AML-193 (cell line): ENCODE data around the gene C3orf20.
"Not testable (repeated sequence)": the region's sequence is repeated elsewhere in the genome, so short reads cannot be mapped to it uniquely, and the experiment has no call there.

ENCODE experiments used
- DNase-seq, 2 experiments: peaks; one replicate each; lab custom pipeline; 2025; lab: John Stamatoyannopoulos, UW

C3orf20 gene

DNA sequence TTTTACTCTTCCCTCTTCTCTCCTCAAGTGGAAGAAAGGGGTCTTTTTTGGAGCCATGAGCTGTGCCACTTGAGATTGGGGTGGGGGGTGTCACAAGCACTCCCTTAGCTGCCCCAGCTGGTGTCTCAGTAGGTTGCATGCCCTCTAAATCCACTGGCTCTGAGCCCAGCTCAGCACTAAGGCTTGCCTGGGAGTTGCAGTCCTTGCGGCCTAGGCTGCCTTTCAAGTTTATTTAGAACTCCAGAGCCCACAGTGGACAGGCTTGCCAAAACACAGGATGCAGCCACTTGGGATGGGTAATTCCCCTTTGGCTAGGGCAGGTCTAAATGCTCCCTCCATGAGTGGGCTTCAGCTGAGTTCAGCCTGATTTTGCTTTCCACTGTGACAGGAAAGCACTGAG, 24.7 kb downstream of the C3orf20 start:
- no peak for DNase-seq

DNA sequence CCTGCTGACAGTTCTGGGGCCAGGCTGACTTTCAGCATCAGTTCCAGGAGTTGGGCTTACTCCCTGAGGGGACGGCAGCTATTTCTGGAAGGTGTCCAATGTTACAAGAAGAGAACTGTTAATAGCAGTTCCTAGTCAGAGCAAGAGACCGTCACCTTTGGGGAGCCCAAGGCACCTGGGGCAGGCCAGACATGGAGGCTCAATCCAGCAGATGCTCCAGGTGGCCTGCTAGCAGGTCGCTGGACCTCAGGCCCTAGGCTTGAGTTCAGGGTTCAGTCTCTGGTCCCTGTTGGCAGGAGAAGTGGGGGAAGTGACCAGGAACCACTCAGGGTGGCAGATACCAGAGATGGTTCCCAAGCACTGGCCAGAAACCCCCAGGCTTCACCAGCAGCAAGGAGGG, 25.9 kb downstream of the C3orf20 start:
- DNase-seq = no peak

DNA sequence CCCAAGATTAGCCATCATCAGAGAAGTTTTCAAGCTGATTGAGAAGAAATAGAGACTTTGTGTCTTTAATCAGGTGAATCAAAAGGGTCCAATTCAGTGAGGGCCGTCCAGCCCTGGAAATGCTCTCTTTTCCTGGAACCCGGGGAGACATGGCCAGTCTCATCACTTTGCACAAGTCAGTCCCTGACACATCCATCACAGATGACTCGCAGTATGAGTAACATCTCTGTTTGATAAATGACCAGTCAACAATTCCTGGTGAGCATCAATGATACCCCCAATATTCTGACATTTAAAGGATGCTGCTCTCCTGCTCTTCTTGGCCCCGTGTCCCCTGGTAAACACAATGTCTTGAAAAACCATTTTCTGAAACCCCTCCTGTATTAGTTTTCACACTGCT, 26.7 kb downstream of the C3orf20 start:
- no peak for DNase-seq

DNA sequence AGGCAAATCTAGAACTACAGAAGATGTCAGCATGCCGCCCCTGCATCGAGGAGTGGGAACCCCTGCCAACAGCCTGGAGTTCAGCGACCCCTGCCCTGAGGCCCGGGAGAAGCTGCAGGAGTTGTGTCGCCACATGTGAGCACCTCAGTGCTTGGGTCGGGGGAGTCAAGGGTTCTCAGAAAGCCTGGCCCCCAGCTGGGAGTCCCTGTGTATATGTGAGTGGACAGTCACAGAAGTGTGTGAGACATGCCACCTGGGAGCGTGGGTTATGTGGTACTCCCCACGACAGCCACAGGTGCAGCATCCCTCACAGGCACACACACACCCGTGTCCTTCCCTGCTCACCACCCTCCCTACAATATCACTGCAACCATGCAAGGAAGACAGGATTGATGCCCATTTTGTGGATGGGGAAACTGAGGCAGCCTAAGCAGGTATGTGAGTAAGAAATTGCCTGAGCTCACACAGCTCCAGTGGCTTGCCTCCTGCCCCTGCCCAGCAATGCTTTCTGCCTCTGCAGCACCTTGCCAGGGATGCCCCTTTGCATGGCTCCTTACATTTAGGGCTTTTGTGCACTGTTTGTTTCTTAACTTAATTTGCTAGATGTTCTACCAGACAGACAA, 28.3 kb downstream of the C3orf20 start:
- DNase-seq = no peak

DNA sequence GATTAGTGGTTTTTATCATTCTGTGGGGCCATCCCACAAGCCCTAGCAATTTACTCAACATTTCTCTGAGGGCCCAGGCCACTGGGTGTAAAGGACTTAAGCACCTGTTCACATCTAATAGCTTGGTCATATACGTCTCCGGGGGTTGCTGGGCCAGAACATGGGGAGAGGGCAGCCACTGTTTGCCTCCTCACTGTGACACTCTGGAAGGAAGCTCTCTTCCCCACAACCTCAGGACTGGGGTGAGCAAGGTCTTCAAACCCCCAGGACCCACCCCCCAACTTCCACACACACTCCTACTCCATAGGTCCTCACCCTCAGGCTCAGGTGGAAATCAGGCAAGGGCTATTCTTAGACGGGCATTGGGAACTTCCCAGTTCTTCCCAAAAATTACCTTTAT, 28.9 kb downstream of the C3orf20 start:
- no peak for DNase-seq

DNA sequence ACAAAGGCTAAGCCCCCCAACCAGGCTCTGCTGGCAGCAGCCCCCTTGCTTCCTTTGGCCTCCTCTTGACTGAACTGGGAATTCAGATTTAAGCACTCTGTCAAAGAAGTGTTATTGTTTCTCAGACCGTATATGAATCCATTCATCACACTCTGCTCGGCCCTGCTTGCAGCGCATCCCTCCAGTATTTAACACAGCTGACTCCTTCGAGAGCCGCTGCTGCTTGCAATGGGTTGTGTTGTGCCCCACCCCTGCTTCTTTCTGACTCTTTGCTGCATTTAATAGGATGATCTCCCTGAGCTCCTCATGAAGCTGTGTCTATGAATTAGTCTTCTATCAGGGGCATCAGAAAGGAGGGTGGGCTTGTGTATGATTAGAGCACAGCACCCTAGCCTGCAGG, 31.2 kb downstream of the C3orf20 start:
- no peak for DNase-seq

DNA sequence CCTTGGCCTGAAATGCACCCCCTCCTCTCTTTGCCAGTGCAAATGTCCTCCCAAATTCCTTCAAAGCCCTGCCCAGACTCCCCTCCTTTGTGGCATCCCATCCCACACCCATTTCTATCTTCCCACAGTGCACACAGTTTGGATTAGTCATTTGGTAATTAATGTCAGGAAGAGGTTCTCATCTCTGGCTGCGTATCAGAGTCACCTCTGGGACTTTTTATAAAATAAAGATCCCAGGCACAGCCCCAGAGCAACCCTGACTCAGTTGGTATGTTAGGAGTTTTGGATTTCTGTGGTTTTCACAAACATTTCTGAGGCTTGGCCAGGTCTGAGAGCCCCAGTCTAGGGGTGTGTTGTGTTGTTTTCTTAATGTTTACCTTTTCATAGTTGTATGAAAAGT, 41.6 kb downstream of the C3orf20 start:
- no peak for DNase-seq

DNA sequence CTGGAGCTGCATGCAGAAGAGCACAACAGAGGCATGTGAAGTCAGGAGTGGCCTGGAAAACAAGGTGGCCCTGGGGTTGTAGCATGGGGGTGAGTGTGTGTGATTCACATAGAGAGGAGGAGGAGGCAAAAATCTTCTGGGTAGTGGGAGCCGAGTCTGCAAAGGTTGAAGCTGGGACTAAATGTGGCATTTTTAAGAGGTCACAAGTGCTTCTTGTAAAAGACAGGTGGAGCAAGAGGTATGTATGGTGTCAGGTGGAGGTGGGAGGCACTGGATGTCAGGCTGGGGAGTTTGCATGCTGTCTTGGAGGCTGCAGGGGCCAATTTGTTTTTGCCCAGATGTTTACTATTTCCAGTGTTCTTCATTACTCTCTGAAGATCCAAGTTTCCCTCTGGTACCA, 42.4 kb downstream of the C3orf20 start:
- DNase-seq = no peak

DNA sequence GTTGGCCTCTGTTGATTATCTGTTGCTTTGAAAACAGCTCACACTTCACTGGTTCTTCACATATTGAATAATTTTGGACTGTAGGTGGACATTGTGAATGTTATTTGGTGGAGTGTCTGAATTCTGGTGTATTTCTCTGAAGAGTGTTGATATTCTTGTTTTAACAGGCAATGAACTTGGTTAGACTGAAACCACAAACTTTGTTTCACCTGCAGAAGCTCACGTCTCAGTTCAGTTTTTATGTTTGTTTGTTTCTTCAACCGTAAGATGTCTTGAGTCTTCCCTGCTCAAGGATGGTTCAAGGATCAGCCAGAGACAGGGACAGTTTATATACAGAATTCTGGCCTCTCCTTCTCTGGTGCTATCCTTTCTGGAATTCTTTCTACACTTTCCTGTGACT, 43.6 kb downstream of the C3orf20 start:
- DNase-seq = no peak

DNA sequence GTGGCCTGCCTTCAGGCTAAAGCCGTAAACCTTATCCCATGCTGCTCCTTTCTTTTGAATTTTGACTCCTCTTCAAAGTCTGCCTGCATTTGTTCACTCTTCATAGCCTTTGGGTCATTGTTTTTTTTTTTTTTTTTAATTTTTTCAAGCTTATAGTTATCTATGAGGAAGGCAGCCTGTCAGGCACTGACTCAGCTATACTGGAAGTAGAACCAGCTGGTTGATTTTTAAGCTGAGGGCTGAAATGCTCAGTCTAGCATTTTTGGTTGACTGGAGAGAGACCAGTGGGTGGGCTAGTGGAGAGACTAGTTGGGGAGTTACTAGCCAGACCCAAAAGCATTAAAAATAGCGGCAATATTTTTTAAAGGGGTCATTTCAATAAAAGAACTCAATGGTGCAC, 44.1 kb downstream of the C3orf20 start:
- no peak for DNase-seq

DNA sequence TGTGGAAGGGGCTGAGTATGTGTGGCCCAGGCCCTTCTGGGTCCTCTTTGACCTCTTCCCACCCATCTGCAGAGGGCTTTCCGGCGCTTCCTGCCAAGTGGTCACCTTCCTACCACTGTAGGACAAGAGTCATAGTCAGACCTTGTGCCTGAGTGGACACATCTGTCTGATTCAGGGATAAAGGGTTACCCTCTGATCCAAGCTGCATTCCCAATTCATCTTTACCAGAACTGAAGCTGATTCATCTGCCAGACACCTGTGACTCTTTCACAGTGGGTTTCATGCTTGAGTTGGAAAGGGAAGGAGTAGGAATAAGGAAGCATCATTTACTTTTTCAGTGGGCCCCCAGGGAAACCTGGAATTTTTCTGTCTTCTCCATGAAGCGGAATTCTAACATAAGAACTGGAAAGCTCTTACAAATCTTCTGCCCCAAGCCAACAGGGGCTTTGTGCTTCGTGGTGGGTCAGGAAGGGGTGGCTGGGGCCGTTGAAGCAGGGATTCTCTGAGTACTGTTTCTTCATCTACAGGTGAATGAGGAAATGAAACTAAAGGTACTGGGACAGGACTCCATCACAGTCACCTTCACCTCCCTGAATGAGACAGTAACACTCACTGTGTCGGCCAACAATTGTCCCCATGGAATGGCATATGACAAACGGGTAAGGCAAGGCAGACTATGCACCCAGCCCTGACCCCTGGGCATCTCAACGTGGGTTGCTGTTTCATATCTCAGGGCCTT, 46.4 kb downstream of the C3orf20 start:
- no peak for DNase-seq

DNA sequence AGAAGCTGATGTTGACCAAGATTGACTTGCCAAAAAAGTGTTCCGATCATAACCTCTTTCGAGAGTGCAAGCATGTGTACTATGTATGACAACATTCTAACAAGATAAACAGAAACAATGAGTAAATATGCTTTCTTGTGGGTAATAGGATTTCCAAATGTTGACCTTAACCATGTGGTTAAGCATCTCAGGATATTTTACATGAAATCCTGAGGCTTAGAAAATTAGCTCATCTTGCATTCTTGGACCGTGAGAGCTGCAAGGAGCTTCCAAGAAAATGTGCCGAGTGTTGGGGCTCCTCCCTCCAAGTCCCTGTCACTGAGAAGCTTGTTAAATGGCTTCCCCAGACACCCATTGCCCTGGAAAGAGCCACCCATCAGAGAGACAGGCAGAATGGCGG, 50.1 kb downstream of the C3orf20 start:
- no peak for DNase-seq

DNA sequence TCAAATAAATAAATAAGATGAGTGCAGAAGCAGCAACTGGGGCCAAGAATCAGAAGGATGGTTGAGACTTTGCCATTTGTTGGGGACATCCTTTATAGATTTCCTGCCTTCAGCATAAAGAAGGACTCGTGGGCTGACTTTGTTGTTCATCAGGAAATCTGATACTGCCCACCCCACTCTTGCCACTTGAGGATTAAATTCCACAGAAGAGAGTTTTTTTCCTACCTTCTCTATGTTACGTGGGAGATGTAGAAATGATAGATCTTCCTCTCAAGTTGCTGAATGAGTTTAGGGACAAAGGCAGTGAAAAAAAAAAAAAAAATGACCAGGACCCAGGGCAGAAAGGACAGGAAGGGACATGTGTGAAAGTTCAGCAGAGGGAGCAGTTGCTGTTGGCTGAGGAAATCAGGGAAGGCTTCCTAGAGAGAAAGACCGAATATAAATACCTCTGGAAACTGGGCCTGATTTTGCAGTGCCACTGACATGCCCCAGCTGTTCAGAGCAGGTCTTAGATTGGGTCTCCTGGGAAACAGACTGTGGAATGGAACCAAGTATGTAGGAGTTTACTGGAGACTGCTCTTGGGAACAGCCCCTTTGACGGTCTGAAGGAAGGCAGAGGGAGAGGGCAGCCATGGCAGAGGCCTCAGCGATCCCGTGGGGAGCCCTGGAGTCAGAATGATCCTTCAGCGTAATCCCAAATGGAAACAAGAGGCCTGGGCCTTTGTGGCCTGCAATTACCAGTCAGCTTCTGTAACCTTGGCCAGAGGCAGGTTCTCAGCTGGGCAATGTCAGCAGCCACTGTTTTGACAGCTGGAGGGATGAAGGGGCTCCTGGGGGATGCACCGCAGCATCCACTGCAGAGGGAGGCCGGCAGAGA, 50.9 kb downstream of the C3orf20 start:
- DNase-seq = no peak

DNA sequence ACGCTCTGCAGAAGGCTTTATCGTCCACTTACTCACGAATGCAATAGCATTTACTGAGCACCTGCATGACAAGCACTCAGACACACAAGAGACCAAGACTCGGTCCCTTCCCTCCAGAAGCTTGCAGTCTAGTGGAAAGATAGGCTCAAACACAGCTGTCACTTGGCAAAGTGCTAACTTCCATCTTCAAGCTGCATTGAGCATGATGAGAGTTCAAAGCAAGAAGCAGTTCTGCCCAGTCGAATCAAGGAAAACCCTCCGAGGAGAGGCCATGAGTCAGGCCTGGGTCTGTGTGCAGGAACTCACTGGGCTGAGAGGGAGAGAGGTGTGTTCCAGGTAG, 51.5 kb downstream of the C3orf20 start:
- DNase-seq = no peak

DNA sequence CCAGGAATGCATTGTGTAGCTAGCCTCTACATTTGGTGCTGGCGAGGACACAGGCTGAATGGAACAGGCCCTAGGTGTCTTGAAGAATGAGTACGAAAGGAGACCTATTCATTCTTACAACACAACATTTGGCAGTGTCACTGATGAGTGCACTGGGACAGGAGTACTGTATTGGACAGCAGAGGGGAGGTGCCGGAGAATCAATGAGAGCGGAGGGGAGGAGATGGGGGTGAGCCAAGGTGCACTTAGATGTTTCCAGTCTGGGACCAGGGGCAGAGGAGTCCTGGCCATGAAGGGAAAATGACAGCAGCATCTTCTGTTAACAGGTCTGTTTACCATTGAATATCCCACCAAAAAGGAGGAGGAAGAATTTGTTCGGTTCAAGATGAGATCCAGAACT, 53.2 kb downstream of the C3orf20 start:
- DNase-seq = no peak

DNA sequence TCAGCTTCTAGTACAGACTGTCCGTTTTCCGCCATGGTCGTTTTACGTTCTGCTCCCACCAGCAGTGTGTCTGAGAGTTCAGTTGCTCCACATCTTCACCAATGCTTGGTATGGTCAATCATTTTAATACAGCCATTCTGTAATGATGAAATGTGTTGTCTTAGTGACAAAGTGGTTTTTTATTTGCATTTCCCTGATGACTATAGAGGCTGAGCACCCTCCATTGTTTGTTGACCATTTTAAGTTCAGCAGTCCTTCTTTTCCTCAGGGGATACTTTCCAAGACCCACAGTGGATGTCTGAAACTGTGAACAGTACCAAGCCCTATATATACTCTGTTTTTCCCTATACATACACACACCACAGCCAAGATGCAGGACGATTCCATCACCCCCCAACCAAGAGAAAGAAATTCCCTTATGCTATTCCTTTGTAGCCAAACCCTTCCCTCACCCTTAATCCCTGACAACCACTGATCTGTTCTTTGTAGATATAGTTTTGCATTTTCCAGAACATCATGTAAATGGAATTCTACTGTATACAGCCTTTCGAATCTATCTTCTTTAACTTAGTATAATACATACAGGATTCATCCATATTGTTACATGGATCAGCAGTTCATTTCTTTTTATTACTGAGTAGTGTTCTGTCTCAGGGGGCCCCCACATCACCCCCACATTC, 55.9 kb downstream of the C3orf20 start:
- no peak for DNase-seq

DNA sequence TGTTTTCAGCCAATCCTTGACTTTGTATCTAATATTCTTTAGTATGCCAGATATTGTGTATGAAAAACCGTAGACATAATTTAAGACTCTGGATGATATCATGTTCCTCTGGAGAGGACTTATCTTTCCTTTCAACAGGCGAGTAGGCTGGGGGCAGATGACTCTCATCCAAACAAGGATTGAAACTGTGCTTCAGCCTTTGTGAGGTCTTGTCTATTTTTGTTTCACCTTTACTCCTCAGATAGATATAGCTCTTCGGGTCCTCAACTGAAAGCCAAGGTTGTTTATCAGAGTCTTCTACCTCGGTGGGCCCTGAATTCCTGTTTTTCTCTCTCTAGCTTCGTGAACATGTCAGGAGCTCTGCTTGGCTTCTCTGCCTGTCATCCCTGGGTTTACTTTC, 66.0 kb downstream of the C3orf20 start:
- DNase-seq = no peak

DNA sequence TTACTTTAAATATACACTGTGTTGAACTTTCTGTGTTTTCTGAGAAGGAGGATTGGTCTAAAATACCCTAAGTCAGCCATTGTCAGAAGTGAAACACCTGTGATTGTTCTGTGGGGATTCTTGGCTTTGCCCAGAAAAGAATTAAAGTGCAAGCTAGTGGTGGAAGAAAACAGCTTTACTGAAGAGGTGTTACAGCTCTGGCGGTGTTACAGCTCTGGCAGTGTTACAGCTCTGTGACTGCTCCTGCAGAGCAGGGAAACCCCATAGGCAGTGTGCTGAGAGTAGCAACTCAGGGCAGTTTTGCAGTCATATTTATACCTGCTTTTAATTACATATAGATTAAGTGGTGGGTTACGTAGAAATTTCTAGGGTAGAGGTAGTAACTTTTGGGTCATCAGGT, 66.6 kb downstream of the C3orf20 start:
- DNase-seq = no peak

DNA sequence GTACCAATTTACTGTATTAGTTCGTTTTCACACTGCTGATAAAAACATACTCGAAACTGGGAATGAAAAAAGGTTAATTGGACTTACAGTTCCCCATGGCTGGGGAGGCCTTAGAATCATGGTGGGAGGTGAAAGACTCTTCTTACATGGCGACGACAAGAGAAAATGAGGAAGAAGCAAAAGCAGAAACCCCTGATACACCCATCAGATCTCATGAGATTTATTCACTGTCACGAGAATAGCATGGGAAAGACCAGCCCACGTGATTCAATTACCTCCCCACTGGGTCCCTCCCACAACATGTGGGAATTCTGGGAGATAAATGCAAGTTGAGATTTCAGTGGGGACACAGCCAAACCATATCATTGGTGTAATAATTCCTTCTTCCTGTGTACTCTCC, 69.6 kb downstream of the C3orf20 start:
- no peak for DNase-seq

DNA sequence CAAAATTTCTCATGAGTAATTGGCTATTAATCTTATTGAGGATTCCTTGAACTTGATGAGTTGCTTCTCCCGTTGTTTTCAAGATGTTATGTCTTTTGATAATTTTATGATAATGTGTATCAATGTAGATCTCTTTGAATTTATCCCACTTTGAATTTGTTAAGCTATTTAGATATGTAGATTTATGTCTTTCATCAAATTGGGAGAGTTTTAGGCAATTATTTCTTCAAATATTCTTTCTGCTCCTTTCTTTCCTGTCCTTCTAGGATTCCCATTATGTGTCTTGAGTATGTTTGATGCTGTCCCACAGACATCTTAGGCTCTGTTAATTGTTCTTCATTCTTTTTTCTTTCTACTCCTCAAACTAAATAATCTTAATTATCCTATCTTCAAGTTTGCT, 75.7 kb downstream of the C3orf20 start:
- DNase-seq = no peak

DNA sequence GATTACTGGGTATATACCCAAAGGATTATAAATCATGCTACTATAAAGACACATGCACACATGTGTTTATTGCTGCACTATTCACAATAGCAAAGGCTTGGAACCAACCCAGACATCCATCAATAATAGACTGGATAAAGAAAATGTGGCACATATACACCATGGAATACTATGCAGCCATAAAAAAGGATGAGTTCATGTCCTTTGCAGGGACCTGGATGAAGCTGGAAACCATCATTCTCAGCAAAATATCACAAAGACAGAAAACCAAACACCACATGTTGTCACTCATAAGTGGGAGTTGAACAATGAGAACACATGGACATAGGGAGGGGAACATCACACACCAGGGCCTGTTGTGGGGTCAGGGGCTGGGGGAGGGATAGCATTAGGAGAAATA, 78.0 kb downstream of the C3orf20 start:
- DNase-seq = not testable (repeated sequence)

DNA sequence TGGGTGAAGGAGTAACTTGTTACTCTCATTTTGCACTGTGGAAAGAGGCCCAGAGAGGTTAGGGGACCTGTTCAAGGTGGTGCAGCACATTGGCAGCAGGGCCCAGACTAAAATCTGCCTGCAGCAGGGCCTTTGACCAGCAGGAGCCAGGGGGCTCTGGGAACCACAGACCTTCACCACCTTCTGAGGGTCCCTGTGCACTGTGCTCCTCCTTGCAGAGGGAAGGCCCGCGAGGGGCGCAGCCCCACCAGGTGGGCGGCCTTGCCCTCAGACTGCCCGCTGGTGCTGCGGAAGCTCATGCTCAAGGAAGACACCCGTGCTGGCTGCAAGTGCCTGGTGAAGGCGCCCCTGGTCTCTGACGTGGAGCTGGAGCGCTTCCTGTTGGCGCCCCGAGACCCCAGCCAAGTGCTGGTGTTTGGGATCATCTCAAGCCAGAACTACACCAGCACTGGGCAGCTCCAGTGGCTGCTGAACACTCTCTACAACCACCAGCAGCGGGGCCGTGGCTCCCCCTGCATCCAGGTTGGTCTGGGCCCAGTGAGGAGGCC, 82.3 kb downstream of the C3orf20 start:
- DNase-seq = no peak
